ENCODE data around the gene NR6A1. TPM values are rescaled to one million over a fixed set of nuclear protein-coding genes. Genes with fewer than 3 reads are reported as not detected.

NR6A1 gene
- polyA plus RNA-seq, 2 of the 4 experiments (the other 2 are of a cell fraction): 1.7 to 3.3 TPM

DNA sequence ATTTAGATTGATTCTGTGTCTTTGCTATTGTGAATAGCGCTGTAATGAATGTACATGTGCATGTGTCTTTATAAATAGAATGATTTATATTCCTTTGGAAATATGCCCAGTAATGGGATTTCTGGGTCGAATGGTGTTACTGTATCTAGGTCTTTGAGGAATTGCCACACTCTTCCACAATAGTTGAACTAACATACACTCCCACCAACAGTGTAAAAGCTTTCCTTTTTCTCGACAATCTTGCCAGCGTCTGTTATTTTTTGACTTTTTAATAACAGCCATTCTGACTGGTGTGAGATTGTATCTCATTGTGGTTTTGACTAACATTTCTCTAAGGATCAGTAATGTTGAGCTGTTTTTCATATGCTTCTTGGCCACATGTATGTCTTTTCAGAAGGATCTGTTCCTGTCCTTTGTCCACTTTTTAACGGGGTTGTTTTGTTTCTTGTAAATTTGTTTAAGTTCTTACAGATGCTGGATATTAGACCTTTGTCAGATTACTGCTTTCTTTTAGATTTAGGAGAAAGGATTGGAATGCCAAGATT, 139.0 kb downstream of the NR6A1 start:
- CTCF ChIA-PET: interaction anchor here (0.6 to 1.8 kb wide), 6 partner anchors 14 to 80 kb away, joined by 3 to 12 read pairs (median 4); no protein-coding TSS in a partner anchor
- H3K27ac ChIP-seq: no peak overlapping the region
- no peak overlapping the region for H3K4me3 ChIP-seq
- no peak for DNase-seq (ENCODE audit: low read depth in 1 of 2, low spot score in 1 of 2)
- FAIRE-seq: no peak
- TF ChIP-seq EHF (CRISPR knock-in tag; IDR thresholded peaks at IDR 0.05) (no peak), CTCF (IDR thresholded peaks at IDR 0.05) (no peak), GATA3 (IDR thresholded peaks at IDR 0.05; ENCODE audit: borderline replicate concordance) (no peak), EP300 (IDR thresholded peaks at IDR 0.05) (no peak), ZSCAN20 (CRISPR knock-in tag; IDR thresholded peaks at IDR 0.05) (no peak), CBX8 (IDR thresholded peaks at IDR 0.05) (no peak), HOXB5 (CRISPR knock-in tag; IDR thresholded peaks at IDR 0.05) (no peak)
- TF ChIP-seq, protein P1, sequence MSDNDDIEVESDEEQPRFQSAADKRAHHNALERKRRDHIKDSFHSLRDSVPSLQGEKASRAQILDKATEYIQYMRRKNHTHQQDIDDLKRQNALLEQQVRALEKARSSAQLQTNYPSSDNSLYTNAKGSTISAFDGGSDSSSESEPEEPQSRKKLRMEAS (IDR thresholded peaks at IDR 0.05): no peak
- TF ChIP-seq, protein P2, sequence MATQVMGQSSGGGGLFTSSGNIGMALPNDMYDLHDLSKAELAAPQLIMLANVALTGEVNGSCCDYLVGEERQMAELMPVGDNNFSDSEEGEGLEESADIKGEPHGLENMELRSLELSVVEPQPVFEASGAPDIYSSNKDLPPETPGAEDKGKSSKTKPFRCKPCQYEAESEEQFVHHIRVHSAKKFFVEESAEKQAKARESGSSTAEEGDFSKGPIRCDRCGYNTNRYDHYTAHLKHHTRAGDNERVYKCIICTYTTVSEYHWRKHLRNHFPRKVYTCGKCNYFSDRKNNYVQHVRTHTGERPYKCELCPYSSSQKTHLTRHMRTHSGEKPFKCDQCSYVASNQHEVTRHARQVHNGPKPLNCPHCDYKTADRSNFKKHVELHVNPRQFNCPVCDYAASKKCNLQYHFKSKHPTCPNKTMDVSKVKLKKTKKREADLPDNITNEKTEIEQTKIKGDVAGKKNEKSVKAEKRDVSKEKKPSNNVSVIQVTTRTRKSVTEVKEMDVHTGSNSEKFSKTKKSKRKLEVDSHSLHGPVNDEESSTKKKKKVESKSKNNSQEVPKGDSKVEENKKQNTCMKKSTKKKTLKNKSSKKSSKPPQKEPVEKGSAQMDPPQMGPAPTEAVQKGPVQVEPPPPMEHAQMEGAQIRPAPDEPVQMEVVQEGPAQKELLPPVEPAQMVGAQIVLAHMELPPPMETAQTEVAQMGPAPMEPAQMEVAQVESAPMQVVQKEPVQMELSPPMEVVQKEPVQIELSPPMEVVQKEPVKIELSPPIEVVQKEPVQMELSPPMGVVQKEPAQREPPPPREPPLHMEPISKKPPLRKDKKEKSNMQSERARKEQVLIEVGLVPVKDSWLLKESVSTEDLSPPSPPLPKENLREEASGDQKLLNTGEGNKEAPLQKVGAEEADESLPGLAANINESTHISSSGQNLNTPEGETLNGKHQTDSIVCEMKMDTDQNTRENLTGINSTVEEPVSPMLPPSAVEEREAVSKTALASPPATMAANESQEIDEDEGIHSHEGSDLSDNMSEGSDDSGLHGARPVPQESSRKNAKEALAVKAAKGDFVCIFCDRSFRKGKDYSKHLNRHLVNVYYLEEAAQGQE (IDR thresholded peaks at IDR 0.05): no peak
- POLR2A ChIA-PET: interaction anchor here (0.6 kb wide), 1 partner anchor 220 kb away, joined by 3 read pairs; no protein-coding TSS in a partner anchor
- peaks cover 6% of the 10 kb centered on the region for H3K4me1 ChIP-seq
- ATAC-seq: no peak
- 80% methylated on average over 5 of the region's 5 CpGs for whole genome bisulfite sequencing (ENCODE audit: missing lambda C conversion rate)
- H3K4me2 ChIP-seq: no peak overlapping the region
- no peaks in the 10 kb centered on the region for H3K9me3 ChIP-seq

GRCh38 chr9:124631326-124631725, 139.8 kb downstream of the NR6A1 start:
- Histone ChIP-seq H3K27ac (no peak overlapping the region), H3K4me3 (no peak overlapping the region), H3K4me1 (peaks cover 14% of the 10 kb centered on the region), H3K9me3 (no peaks in the 10 kb centered on the region), H3K4me2 (no peak overlapping the region)
- no peak for TF ChIP-seq GATA3 (IDR thresholded peaks at IDR 0.05; ENCODE audit: borderline replicate concordance)
- no peak for TF ChIP-seq FOXS1 (CRISPR knock-in tag; IDR thresholded peaks at IDR 0.05)
- TF ChIP-seq EHMT2 (IDR thresholded peaks at IDR 0.05; ENCODE audit: low read depth): no peak
- TF ChIP-seq, protein P3, sequence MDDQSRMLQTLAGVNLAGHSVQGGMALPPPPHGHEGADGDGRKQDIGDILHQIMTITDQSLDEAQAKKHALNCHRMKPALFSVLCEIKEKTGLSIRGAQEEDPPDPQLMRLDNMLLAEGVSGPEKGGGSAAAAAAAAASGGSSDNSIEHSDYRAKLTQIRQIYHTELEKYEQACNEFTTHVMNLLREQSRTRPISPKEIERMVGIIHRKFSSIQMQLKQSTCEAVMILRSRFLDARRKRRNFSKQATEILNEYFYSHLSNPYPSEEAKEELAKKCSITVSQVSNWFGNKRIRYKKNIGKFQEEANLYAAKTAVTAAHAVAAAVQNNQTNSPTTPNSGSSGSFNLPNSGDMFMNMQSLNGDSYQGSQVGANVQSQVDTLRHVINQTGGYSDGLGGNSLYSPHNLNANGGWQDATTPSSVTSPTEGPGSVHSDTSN (IDR thresholded peaks at IDR 0.05): no peak
- no peak for TF ChIP-seq MAFK (IDR thresholded peaks at IDR 0.05; ENCODE audit: partially characterized antibody)
- TF ChIP-seq, protein P4, sequence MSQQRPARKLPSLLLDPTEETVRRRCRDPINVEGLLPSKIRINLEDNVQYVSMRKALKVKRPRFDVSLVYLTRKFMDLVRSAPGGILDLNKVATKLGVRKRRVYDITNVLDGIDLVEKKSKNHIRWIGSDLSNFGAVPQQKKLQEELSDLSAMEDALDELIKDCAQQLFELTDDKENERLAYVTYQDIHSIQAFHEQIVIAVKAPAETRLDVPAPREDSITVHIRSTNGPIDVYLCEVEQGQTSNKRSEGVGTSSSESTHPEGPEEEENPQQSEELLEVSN (IDR thresholded peaks at IDR 0.05; ENCODE audit: borderline replicate concordance, low read depth): no peak
- no peak for TF ChIP-seq NPAS2 (CRISPR knock-in tag; IDR thresholded peaks at IDR 0.05; ENCODE audit: borderline replicate concordance)
- TF ChIP-seq JUNB (IDR thresholded peaks at IDR 0.05): no peak
- no peak for DNase-seq (ENCODE audit: low read depth in 1 of 2, low spot score in 1 of 2)
- ChIA-PET CTCF (interaction anchor here (0.6 to 1.5 kb wide), 4 partner anchors 14 to 80 kb away, joined by 3 to 7 read pairs (median 3); no protein-coding TSS in a partner anchor), POLR2A (no interaction called here)
- no peak for FAIRE-seq
- no peak for ATAC-seq

All from A549 (cell line).